GM19438 (cell line): Measurements from ENCODE around the gene HMG20B.

Source experiments
- ATAC-seq: cut with Tn5 transposase; IDR thresholded peaks from one replicate; pipeline ENCODE4 v1.9.1; 2021; ENCODE audit warnings: low read depth; ENCODE audit not compliant: unreplicated experiment

The HMG20B gene

DNA sequence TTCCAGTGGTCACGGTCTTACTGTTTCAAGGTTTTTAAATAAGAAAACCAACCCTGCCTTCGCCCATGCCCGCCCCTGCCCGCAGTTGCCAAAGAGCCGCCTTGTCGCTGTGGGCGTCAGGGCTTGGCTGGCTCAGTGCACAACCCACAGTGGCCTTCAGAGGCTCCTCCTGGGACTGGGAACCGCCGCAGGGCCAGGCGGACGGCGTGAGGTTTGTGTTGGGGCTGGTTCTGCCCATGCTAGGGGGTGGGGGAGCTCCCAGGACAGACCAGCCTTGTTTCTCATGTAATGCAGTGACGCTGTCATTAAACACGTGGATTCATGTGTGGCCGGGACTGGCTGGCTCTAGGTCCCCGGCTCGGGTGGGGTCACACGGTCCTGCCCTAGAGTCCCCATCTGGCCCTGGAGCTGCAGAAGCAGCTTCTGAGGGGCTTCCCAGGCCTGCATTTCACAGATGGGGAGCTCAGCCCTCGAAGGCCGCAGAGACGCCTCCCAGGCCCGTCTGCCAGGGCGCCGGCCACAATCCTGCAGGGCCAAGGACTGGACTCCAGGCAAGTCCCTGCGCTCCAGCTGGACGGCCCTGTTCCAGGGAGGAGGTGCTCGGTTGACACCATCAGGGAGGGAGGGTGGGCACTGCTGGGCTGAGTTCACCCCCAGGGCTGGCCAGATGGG is 36.2 kb upstream of the HMG20B start:
- ATAC-seq = no peak

DNA sequence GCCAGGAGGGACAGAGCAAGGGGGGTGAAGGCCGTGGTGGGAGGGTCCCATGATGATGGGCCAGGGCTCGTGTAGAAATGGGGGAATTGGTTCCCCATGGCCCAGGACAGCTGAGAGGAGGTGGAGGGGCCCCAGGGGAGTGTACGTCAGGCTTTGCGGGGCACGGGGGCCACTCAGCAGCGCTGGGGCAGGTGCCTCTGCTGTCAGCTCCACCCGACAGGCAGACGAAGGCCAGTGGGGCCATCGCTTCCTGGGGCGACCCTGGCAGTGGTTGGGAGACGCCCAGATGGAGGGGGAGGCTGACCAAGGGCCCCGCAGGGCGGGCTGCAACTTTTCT is 35.7 kb upstream of the HMG20B start:
- no peak for ATAC-seq

DNA sequence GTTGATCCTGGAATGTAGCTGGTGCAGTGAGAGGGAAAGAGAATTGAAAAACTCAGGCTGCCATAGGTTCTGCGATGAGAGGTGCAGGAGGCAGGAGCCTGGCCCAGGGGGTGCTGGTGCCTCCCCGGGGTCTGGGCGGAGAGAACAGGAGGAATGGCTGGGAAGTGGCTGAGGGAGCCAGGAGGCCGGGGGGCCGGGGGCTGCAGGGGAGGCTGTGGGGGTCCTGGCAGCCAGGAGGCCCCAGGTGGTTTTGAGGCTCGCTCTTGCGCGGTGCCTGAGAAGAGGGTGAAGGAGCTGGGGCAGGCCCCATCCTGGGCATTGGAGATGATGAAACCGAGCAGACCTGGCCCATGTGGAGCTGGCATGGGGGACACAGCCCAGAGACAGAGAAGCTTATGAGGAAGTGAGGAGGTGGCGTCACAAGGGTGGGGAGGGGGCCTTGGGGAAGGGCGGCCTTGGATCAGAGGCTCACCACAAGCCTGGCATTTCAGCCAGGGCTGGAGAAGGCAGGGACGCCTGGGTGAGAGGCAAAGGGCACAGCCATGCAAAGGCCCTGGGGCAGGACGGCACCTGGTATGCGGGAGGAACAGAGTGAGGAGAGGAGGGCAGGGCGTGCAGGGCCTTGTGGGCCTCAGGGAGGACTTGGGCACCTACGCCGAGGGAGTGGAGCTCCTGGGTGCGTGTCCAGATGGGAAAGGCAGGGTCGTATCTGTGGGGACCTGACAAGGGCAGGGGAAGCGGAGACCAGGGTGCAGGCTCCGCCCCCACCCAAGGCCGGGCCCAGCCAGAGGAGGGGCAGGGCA is 35.1 kb upstream of the HMG20B start:
- no peak for ATAC-seq

DNA sequence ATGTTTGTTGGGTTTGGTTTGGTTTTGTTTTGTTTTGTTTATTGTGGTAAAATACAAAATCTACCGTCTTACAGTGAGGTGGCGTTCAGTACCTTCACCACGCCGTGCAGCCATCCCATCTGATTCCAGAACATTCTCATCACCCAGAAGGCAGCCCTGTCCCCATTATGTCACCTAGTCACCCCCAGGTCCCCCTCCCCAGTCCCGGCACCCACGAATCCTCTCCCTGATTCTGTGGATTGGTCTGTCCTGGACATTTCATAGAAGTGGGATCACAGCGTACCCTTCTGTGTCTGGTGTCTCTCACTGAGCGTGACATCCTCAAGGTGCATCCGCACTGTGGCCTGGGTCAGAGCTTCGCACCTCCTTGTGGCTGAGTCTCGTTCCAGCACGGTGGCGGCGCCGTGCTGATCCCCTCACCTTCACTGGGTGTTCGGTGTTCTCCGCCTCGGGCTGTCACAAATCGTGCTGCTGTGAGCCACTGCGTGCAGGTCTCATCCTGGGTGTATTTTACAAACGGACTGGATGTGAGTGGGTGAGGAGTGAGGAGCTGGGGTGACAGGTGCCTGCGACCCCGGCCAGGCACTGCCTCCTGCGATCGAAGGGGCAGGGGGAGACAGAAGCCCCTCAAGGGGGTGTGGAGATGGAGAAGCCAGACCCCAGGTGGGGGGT is 34.4 kb upstream of the HMG20B start:
- no peak for ATAC-seq

DNA sequence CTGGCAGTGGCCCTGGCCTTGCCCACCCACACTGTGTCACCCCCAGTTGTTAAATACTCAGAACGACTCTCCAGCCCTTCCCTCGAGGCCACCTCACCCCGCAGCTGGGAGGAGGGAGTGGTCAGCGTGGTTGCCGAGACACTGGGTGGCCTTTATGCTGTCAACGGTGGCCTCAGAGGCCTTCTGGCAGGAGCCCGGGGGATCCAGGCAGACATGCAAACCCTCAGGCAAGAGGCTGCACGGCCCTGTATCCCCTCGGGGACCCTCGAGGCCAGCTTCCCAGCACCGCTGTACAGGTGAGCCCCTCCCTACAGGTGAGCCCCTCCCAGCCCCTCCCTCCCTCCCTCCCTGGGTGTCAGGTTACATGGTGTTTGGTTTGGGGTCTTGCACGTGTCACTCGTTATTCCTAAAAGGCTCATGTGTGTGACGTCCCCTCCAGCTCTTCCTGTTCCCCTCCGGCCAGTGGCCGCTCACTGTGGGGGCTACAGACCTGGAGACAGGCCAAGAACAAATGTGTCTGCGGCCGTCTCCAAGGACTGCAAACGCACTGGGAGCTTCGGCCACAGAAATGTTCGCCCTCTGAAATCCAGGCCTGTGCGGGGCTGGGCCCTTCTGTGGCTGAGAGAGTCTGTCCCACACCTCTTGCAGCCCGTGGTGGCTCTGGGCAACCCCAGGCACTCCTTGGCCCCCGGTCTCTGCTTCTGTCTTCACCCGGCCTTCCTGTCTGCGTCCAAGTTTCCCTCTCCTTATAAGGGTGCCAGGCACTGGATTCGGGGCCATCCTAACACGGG is 33.6 kb upstream of the HMG20B start, which contains the start of gene TEKTIP1:
TSS of gene TEKTIP1 (plus strand) at position 210 of the 791 bp plus-strand sequence. CDS start at position 214, 4 bp downstream.
- no peak for ATAC-seq

DNA sequence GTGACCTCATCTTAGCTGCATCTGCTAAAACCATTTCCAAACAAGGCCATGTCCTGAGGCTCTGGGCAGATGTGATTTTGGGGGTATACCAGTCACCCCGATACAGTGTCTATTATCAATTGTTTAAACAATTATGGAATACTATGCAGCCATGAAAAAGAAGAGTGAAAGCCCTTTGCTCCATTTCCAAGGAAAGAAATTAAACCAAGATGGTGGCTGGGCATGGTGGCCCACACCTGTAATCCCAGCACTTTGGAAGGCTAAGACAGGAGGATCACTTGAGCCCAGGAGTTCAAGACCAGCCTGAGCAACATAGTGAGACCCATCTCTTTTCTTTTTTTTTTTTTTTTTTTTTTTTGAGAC is 33.0 kb upstream of the HMG20B start:
- no peak for ATAC-seq

DNA sequence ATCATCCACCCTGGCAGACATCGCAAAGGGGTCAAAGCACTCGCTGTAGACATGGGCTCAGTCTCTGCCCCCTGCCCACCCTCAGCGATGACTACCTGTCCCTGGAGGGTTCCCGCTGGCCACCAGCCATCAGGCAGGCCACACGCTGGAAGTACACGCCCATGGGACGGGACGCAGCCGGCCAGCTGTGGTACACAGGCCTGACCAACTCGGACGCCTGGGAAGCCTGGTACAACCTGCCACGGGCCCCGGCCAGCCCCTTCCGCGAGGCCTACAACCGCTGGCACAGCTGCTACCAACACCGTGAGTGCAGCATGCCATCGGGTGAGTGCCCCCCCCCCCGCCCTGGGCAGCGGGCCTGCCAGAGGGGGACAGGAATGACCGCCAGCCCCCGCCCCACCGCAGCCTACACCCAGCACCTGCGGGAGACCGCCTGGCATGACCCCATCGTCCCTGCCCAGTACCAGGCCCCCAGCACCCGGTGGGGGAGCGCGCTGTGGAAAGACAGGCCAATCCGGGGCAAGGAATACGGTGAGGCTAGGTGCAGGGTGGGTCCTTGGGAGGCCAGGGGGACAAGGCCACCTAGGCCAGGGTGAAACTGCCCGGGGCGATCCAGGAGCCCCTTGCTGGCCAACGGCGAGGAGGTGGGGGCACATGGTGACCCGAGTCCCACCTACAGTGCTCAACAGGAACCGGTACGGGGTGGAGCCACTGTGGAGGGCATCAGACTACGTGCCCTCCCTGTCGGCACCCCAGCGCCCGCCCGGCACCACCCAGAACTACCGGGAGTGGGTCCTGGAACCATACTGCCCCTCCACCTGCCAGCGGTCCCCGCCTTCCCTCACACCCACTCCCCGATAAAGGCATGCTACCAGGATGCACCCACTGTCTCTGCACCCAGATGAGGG is 29.3 kb upstream of the HMG20B start:
- no peak for ATAC-seq

DNA sequence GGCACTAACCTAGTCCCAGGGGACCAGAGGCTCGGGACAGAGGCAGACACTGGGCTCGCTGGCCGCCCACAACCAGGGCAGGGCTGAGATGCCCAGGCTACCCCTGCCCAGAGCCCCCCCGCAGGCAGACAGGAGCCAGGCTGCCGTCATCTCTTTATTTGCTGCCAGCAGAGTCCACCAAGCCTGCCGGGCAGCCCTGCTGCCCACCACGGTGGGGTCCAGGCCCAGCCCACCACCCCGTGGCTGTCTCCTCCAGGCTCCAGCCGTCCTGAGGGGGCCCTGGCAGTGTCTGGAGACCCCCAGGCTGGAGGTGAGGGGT is 28.7 kb upstream of the HMG20B start:
- no peak for ATAC-seq

DNA sequence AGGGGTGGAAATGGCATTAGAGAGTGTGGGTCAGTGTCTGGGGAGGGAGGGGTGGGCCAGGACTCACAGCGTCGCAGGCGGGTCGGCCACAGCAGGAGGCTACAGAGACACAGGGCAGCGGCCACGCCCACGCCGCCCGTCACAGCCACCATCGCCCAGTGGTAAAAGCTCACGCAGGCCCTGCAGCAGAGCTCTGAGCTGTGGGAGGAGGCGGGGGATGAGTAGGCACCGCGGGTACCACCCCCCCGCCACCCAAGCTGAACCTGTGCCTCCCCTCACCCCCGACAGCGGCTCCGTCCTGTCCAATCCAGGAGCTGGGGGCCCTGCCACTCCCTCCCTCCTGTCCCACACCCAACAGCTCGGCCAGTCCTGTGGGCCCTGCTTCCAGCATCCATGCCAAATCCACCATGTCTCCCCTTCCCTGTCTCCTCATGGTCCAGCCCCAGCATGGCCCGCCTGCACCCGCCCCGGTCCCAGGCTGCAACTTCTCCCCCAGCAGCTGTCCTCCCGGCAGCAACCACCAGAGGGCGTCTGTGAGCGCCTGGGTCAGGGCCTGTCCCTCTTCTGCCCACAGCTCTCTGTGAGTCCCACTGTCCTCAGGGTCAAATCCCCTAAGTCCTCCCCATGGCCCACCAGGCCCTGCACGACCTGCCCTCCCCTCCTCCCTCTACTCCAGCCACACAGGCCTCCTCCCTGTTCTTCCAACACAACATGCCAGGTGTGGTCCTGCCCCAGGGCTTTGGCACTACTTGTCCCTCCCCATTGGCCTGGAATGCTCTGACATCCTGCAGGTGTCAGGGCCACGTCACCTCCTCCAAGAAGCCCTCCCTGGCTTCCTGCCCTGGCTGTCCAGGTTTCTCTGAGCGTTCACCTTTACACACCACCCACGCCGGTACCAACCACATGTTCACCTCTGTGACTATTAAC is 27.7 kb upstream of the HMG20B start:
- ATAC-seq = no peak

DNA sequence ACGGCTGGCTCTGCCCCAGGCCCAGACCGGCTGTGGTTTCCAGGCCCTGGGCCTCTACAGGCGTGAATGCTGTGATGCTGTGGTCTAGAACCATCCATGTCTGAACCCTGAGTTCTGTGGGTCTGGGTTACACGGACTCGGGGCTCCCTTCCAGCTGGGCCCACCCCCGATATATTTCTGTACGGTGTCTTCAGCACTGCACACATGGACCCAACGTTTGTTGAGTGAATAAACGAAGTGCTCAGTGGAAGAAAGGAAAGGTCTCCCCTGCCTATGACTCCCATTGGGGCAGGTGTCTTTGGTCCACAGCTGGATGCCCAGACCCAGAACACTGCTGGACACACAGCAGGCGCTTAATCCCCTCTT is 27.1 kb upstream of the HMG20B start:
- no peak for ATAC-seq

DNA sequence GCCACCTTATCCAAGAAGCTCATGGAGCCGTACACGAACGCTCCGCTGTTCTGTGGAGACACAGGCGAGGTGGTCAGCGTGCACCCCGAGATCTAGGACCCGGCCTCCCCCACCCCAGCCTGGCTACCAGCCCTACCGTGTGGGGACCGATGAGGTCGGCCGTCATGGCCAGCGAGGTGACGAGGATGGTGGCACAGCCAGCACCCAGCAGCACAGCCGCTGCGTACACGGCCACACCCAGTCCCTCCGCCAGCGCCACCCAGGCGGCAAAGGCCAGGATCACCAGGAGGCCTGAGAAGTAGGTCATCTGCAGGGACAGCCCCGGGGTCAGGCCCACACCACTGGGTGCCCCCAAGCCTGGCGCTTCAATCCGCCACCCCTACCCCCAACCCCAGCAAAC is 26.6 kb upstream of the HMG20B start:
- ATAC-seq = no peak

DNA sequence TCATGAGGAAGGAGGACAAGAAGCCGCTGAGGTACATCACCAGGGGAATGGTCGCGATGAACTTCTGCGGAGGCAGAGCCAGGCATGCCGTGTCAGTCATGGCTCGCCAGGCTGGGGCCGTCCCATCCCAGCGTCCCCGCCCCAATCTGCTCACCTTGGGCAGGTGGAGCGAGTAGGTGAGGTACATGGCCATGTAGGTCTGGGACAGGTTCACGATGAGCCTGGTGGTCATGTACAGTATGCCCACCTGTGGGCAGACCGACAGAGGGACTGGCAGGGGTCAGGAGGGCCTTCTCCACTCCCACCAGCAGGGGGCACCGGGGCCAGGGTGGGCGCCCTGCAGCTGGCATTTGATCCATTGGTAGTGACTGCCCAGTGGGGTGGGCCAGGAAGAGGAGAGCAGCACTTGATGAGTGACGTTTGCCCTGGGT is 25.4 kb upstream of the HMG20B start:
- ATAC-seq = no peak

DNA sequence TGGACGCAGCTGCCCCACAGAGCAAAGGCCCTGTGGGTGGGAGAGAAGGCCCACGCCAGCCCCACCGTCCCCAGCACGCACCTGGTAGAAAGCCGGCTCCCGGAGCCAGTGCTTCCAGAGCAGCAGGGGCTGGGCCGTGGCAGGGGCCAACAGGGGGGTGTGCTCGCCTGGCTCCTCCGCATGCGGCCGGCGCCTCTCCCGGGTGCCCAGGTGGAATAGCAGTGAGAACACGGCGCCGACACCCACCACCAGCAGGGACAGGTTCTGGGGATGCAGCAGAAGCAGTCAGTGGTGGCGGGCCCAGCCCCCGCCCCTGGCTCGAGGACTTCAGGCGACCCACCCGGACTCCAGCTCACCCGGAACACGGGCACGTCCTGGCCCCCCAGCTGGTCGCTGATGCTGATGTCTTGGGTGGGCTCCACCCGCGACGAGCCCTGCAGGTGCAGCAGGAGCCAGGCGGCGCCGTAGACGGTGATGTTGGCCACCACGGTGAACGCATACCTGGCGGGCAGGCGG is 24.9 kb upstream of the HMG20B start:
- ATAC-seq = no peak

DNA sequence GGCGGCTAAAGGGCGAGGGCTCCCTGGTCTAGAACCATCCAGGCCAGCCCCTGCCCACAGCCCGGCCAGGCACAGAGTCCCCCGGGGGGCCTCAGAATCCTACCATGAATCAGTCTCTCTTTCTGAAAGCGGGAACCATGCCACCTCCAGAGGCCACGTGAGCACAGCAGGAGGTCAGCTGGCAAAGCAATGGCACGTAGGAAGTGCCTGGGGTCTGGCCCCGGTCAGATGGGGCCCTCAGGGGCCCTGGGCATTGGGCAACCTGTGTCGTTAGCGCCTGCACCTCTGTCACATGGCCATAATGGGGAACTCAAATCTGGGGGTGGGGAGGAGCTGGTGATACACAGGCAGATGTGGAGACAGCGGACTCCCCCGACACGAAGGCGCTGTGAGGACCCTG is 24.1 kb upstream of the HMG20B start:
- ATAC-seq = no peak

DNA sequence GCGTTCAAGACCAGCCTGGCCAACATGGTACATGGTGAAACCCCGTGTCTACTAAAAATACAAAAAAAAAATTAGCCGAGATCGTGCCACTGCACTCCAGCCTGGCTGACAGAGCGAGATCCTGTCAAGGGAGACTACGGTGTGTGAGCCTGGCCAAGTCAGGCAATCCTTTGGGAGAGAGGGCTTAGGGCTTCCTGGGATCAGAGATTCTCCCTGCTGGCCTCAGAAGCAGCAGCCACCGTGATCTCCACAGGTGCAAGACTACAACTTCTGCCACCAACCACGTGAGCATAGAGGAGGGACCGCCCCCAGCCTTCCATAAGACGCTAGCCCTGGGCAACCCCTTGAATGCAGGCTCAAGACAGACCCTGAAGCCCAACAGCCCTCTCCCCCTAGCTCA is 22.9 kb upstream of the HMG20B start:
- no peak for ATAC-seq

DNA sequence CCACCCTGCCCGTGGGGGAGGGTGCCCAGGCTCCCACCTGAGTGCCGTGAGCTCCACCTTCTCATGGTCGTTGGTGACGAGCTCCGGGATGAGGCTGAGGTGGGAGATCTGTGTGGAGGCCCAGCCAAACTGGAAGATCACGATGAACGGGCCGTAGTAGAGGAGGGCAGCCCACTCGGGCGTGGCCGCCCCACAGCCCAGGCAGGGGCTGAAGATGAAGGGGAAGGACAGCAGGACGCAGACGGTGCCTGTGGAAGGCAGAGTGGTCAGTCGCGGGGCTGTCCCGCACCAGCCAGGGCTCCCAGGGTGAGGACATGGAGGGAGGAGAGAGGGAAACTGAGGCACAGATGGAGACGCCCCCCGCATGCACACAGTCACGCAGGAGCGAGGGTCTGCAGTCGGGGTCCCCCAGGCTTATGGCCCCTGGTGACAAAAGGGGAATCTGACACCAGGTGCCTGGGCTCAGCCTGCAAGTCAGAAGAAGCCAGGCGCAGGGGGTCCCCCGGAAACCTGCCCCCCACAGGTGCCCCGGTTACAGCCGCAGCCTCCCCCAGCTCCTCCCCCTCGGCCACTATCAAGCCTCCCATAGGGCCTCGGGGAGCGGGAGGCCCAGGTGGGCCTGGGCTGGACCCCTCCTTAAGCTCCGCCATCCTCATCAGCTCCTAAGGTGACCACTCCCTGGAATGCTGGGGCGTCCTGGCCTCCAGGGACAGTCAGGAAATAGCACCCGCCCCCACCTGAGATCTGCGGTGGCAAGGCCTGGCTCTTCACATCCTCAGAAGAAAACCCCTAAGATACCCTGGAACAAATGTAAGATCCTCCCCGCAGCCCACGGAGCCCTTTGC is 21.6 kb upstream of the HMG20B start:
- no peak for ATAC-seq

DNA sequence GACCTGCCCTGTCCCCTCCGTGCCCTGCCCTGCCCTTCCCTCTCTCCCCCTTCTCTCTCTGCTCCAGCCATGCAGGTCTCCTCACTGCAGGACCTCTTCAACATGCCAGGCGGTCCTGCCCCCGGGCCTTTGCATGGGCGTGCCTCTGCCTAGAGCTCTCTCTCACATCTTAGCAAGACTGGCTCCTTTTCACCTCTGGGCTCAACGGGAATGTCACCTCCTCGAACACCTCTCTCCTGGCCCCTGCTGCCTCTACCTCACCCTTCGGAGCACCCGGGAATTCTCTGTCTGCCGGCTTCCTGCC is 21.0 kb upstream of the HMG20B start:
- no peak for ATAC-seq
